Epithelial cell of esophagus (primary cell): ENCODE results near the gene SETD5.

ENCODE experiments used
- DNase-seq: peaks from one replicate; pipeline ENCODE4 v3.0.0; 2010; ENCODE audit warnings: low read depth
- H3K4me3 ChIP-seq: 2 replicates; pipeline ENCODE4 v1.5.1; 2011; ENCODE audit warnings: mild to moderate bottlenecking, low read length, control low read depth
- CTCF ChIP-seq: IDR thresholded peaks from 2 replicates; pipeline ENCODE4 v1.5.1; 2011; ENCODE audit warnings: low read depth, mild to moderate bottlenecking, low read length, control low read depth, inconsistent platforms; ENCODE audit not compliant: insufficient read depth; ENCODE audit errors: missing control alignments

The SETD5 gene, protein sequence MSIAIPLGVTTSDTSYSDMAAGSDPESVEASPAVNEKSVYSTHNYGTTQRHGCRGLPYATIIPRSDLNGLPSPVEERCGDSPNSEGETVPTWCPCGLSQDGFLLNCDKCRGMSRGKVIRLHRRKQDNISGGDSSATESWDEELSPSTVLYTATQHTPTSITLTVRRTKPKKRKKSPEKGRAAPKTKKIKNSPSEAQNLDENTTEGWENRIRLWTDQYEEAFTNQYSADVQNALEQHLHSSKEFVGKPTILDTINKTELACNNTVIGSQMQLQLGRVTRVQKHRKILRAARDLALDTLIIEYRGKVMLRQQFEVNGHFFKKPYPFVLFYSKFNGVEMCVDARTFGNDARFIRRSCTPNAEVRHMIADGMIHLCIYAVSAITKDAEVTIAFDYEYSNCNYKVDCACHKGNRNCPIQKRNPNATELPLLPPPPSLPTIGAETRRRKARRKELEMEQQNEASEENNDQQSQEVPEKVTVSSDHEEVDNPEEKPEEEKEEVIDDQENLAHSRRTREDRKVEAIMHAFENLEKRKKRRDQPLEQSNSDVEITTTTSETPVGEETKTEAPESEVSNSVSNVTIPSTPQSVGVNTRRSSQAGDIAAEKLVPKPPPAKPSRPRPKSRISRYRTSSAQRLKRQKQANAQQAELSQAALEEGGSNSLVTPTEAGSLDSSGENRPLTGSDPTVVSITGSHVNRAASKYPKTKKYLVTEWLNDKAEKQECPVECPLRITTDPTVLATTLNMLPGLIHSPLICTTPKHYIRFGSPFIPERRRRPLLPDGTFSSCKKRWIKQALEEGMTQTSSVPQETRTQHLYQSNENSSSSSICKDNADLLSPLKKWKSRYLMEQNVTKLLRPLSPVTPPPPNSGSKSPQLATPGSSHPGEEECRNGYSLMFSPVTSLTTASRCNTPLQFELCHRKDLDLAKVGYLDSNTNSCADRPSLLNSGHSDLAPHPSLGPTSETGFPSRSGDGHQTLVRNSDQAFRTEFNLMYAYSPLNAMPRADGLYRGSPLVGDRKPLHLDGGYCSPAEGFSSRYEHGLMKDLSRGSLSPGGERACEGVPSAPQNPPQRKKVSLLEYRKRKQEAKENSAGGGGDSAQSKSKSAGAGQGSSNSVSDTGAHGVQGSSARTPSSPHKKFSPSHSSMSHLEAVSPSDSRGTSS (N-terminal part only)

DNA sequence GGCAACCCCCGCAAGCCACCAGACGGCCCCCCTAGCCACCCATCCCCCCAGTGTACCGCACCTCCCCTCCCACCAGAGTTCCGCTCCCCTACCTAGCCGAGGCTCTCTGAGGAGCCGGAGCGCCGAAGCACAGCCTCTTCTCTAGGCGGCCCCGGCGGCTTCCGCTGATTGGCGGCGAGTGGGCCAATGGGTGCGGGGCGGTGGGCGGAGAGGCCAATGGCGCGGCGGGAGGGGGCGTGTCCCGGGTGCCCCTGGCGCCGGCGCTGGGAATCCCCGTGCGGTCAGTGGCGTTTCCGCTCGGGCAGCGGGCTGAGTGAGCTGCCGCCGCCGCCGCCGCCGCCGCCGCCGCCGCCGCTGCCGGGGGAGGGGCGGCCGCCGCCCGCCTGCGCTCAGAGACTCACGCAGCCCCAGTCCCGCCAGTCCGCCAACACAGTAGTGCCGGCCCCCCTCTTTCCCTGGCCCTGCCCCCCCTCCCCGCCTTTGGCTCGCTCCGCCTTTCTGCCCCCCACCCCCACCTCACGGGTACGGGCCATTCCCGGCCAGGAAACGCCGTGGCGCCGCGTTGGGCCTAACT, at the start of gene SETD5:
Gene SETD5 (plus strand): TSS at position 284 of the 574 bp plus-strand sequence. CDS start 31,324 bp downstream, outside the sequence.
- peak; percentile 97 for DNase-seq
- H3K4me3 ChIP-seq, result peak within 1 kb of the TSS; percentile 96
- no peak for TF ChIP-seq CTCF

DNA sequence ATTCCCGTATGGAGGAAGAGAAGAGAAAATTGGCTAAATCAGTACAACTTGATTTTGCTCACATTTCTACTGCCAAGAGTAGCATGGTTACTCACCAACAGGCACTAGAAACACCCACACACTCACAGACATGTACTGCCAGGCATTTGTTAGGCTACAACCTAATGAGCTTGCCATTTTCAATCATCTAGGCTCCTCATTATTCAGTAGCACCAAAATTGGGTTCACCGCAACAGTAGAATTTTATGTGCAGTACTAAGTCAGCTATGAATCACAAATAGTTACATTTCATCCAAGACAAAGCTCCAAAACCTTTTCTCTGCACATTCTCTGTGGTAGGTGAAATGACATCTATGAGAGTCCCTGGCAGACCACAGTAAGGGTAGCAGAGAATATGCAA, 49.5 kb upstream of the SETD5 start:
- DNase-seq, result peak; percentile 64
- no peak for TF ChIP-seq CTCF
- H3K4me3 ChIP-seq, result no peak overlapping the region

- DNase-seq, result peak; percentile 86
- H3K4me3 ChIP-seq, result no peak overlapping the region
- no peak for TF ChIP-seq CTCF
Measured at GRCh38 chr3:9349321-9350117, 47.9 kb upstream of the SETD5 start.

GRCh38 chr3:9351709-9352126, 45.7 kb upstream of the SETD5 start:
- peak; percentile 70 for DNase-seq
- TF ChIP-seq CTCF, result no peak
- H3K4me3 ChIP-seq, result no peak overlapping the region

DNA sequence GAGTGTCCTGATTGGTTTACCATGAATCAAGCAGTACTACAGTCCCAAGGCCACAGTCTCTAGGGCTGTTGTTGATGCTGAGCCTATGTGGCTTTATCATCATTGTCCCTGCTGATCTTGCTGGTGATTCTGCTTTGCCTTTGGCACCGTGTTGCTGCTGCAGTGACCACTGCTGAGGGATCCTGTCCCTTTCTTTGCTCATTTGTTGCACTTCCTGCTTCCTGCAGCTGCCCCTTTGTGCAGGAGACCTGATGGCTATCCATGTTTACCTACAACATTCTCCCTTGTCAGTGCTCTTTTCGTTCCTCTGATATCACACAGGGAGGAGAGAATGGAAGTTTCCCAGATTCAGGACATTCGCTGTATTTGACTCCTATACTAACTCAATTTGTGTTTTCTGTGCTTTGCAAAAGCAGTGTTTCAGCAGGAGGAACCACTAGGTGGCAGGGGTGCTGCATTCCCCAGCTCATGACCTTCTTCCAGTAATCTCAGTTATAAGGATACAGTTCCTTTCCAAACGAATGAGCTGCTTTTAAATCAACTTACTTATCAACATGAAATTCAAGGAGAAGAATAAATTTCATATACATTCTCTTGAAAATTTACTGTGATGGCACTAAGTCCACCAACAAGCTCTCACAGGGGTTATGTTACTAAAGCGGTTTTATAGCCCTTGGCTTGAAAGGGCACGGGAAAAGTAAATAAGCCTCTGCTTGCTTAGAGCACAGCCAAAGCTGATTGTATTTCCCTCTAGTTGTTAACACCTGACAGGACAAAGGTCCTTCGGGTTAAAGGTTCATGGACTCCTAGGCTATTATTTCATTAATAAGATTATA, 44.3 kb upstream of the SETD5 start:
- DNase-seq, result peak; percentile 82

More for the DNA sequence above, 44.3 kb upstream of the SETD5 start:
- peak; percentile 98 for TF ChIP-seq CTCF
- no peak overlapping the region for H3K4me3 ChIP-seq
